ENCODE data around the gene BRF1.
"Not testable (repeated sequence)": the region's sequence is repeated elsewhere in the genome, so short reads cannot be mapped to it uniquely, and the experiment has no call there.

Gene BRF1

GRCh38 chr14:105331575-105332349, 31.0 kb upstream of the BRF1 start:
- DNase-seq: no peak

DNA sequence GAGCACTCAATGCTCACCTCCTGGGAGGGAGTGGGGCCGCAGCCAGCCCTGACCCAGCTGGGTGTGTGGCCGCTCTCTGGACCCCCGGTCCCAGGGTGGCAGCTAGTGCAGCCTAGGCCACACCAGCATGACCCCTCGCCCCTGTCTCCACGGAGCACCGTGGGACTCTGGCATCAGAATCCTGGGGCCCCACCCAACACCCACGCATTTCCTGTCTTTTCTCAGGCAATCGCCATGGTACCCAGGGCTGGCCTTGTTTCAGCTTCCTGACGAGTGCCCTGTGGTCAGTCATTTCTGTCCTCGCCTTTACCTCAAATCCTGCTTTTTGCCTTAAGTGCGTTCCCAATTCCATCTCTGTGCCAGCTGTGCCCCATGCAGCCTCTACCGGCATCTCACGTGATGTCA, 29.7 kb upstream of the BRF1 start:
- no peak for DNase-seq

DNA sequence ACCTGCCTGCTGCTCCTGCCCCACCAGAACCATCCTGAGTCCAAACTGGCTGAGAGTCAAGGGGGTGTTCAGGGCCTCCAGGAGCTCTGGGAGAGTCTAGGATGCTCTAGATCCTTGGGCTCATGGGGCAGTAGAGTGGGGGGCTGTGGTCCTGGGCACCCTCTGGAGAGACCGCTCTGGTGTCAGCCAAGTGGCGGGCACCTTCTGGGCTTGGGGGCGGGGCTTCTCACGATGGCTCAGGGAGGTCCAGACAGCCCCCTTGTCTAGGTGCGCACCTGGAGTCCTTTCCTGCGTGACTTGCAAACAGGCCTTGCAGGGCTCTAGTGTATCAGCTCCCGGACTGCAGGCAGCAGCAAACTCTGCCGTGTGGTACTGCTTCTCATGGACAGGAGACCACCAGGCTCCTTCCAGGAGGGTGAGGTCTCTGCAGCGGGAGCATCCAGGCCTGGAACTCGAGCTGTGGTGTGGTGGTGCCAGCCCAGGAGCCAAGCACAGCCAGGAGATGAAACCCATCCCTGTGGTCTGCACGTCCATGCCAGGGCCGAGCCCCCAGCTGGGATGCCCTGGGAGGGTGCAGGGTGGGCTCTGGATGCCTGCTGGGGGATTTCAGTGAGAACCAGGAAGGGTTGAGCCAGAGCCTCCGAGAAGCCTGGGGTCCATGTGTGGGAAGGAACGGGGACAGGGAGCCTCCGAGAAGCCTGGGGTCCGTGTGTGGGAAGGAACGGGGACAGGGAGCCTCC, 28.8 kb upstream of the BRF1 start:
- DNase-seq: no peak

DNA sequence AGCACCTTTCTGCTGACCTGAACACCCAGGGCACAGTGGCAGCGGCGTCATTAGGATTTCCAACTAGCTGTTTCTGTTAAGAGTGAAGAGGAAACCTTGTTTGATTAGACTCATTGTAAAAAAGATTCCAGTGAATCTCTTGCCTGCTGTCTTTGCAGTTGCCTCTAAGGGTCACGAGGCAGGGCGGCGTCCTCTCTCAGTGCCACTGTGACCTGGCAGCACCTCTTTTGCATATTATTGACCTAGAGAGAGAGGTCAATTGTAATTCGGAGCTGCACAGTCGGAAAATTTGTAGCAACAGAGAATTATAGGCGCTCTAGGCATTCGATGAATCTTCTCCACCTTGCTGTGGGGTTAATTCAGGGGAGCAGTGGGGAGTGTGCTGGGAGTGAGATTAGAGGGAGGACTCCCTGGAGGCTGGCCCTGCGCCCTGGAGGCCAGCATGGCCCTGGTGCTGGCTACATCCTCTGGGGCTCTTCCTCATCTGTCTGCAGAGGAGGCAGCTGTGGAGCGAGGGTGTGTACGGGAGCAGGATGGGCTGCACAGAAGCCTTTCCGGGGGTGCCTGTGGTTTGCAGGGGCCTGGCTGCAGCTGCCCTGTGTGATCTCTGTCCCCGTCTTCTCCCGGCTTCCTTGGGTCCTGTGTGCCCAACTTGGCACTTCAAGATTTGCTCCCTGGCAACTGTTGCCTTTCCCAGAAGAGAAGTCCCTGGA, 28.0 kb upstream of the BRF1 start:
- DNase-seq: no peak

DNA sequence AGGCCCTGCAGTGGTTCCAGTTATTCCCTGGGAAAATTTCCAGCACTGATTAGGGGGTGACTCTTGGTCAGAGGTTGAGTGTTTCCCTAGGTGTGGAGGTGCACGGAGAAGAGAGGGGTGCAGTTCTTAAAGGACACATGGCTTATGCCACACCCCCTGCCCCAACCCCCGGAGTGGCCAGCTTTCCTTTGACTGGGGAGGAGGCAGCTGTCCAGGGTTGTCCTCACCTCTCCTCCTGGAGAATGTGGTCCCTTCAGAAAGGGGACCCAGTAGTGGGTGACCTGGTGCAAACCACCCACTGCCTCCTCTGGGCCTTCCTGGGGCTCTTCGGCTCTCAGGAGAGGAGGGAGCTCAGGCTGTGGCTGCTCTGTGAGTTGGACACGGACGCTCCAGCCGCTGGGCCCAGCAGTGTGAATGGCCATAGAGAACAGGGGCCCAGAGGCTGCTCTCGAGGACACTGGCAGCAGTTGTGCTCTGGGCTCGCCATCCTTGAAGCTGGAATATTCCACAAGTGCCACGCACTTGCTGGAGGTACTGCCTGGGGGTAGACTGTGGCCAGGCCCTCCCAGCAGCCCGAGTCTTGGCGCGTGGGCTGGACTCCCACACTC, 27.4 kb upstream of the BRF1 start:
- DNase-seq: no peak

GRCh38 chr14:105327695-105328045, 26.9 kb upstream of the BRF1 start:
- not testable (repeated sequence) for DNase-seq

- DNase-seq: no peak
These were observed 26.3 kb upstream of the BRF1 start for GRCh38 chr14:105326891-105327694.

GRCh38 chr14:105326568-105326867, 25.7 kb upstream of the BRF1 start:
- DNase-seq: no peak

DNA sequence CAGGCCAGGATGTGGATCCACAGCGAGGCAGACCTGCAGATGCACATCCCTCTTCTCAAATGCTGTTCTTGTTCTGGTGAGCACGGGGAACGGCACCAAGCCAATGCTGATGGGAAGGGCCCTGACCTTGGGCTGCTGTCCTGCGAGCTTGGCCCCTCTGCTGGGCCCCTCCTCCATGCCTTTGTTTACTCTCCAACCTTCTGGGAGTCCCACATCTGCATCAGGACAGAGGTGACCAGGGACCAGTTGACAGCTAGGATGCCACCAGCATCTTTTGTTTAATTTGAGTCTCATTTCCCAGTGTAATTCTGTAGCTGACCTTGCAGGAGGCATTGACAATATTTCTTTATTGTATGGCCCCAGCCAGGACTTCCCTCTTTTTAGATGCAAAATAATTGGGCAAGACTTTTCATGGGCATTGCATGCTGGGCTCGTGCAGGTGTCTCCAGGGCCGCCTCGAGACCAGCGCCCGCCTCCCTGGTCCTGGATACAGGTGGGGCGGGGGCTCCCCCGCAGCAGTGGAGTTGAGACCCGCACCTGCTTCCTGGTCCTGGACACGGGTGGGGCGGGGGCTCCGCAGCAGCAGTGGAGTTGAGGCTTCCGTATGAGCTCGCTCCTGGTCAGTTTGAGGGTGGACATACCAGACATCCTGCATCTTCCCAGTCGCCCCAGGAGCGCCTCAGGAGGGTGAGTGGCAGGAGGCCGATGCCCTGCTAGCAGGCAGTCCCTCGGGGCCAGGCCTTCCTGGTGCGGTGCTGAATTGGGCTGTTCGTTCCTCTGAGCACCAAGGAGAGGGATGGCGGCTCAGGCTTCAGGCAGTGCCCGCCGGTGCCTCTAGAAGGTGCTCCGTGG, 25.1 kb upstream of the BRF1 start:
- no peak for DNase-seq

- no peak for DNase-seq
These were observed 24.5 kb upstream of the BRF1 start for GRCh38 chr14:105325303-105325702.

- no peak for DNase-seq
These were observed 24.1 kb upstream of the BRF1 start for GRCh38 chr14:105324871-105325270.

DNA sequence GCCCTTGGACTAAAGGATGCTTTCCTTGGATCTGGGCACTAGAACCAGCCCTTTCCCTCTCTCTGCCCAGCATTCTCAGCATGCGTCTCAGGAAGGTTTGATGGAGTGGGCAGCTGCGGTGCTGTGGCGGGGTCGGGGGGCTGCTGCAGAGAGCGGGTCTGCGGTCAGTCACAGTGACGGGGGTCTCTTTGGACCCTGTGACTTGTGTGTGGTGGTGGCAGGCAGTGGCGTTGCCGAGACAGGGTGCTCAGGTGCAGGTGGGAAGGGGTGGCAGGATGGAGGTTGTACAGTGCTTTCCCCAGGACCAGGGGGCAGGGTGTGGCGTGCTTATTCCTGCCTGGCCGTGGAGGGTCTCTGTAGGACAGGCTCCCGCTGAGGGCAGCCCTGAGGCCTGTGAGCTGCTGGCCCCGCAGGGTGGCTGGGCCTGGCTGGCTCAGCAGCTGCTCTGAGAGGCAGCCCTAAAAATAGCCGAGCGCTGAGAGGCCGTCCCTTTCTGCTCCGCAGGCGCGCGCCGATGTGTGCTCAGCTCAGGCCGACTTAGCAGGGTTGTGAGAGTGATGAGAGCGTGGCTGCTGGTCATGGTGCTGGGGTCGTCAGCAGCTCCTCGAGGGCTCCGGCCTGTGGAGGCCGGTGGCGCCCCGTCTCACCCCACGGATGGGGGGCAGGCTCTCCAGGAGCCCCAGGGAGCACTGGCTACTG, 23.4 kb upstream of the BRF1 start:
- DNase-seq: no peak

GRCh38 chr14:105323663-105324062, 22.9 kb upstream of the BRF1 start:
- no peak for DNase-seq

- DNase-seq: no peak
These were observed 22.2 kb upstream of the BRF1 start for GRCh38 chr14:105322791-105323556.

DNA sequence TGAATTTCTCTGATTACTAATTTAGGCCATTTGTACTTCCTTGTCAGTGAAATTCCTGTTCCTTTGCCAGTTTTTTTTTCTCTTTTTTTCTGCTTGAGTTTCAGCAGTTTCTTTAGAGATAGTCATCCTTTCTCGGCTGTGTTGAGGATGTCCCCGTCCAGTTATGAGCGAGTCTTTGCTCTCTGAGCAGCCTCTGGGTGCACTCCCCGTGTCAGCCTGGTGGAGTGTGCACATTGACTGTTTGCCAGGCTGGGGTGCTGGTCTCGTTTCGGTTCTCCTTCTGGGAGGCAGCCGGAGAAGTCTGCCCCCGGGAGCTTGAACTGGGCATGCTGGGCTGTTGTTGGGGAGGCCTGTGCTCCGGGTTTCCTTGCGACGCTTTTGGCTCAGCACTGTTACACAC, 16.7 kb upstream of the BRF1 start:
- no peak for DNase-seq

- no peak for DNase-seq
These were observed 16.2 kb upstream of the BRF1 start for GRCh38 chr14:105316968-105317510.

- DNase-seq: no peak
These were observed 15.8 kb upstream of the BRF1 start for GRCh38 chr14:105316577-105316941.

DNA sequence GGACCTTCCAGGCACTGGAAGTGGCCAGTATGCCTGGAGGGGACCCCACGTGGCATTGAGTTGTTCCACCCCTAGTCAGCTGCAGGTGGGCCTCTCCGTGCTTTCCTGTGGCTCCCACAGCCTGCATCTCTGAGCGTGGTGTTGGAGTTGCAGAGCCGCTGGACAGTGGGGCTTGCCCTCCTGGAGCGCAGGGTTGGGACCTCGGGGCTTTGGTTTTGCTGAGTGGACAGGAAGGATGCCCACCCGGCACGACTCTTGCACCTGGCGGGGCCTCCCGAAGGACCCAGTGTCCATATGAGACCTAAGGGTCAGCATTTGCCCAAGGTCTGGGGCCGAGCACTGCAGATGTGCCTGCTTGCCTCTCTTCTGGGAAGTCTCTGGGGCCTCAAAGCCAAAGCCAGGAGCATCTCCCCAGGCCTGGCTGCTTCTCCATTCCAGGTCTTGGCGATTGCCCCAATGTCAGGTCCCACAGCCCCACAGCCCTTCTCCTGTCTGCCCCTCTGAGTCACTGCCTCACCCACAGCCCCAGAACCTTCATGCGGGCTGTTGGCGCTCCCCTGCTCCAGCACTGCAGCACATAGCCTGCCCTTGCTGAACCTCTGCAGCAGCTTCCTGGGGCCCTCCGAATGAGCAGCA, 15.3 kb upstream of the BRF1 start:
- no peak for DNase-seq

- DNase-seq: no peak
These were observed 14.5 kb upstream of the BRF1 start for GRCh38 chr14:105315211-105315721.
